ENCODE data around the gene NR1D1.

The NR1D1 gene

DNA sequence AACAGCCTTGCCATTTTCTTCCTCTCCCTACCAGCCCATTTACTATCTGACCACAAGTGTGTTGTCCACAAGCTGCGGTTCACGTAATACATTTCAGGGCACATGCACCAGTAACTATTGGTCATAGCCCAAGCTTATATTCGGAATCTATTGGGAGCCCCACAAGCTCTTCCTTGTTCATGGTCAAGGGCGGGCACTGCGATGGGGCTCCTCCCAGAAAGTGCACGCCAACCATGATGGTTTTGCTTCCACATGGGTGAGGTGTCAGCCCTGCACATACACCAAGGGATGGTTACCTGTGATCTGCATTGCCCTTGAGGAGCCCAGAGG lies 25.6 kb downstream of the NR1D1 start:
- peaks cover 30% of the 10 kb centered on the region for H3K4me1 ChIP-seq (ENCODE audit: insufficient read depth, low read length, severe bottlenecking)
- H3K9ac ChIP-seq (ENCODE audit: low read length), result no peak overlapping the region
- H3F3A ChIP-seq (ENCODE audit: insufficient read depth, low read length), result no peaks in the 10 kb centered on the region
- no peak overlapping the region for H2AFZ ChIP-seq (ENCODE audit: low read length)
- H4K20me1 ChIP-seq (ENCODE audit: insufficient read depth, low read length), result no peaks in the 10 kb centered on the region
- H3K4me2 ChIP-seq (ENCODE audit: low read length), result peak overlapping the region; percentile 15; the same call in 1 of the 2 replicates
- no peaks in the 10 kb centered on the region for H3K27me3 ChIP-seq (ENCODE audit: insufficient read depth, low read length)
- no peak for TF ChIP-seq EZH2 (IDR thresholded peaks at IDR 0.05; ENCODE audit: borderline replicate concordance, low read length)
- TF ChIP-seq, protein P1, sequence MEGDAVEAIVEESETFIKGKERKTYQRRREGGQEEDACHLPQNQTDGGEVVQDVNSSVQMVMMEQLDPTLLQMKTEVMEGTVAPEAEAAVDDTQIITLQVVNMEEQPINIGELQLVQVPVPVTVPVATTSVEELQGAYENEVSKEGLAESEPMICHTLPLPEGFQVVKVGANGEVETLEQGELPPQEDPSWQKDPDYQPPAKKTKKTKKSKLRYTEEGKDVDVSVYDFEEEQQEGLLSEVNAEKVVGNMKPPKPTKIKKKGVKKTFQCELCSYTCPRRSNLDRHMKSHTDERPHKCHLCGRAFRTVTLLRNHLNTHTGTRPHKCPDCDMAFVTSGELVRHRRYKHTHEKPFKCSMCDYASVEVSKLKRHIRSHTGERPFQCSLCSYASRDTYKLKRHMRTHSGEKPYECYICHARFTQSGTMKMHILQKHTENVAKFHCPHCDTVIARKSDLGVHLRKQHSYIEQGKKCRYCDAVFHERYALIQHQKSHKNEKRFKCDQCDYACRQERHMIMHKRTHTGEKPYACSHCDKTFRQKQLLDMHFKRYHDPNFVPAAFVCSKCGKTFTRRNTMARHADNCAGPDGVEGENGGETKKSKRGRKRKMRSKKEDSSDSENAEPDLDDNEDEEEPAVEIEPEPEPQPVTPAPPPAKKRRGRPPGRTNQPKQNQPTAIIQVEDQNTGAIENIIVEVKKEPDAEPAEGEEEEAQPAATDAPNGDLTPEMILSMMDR (IDR thresholded peaks at IDR 0.05; ENCODE audit: low read length), result no peak
- no peaks in the 10 kb centered on the region for H3K79me2 ChIP-seq (ENCODE audit: insufficient read depth, low read length)
- no peak overlapping the region for H3K4me3 ChIP-seq (ENCODE audit: low read depth, low read length, poor library complexity, severe bottlenecking)
- H3K9me3 ChIP-seq (ENCODE audit: low read length), result no peaks in the 10 kb centered on the region
- H3K27ac ChIP-seq (ENCODE audit: low read depth, low read length, poor library complexity, severe bottlenecking), result no peak overlapping the region
- no peaks in the 10 kb centered on the region; the same call in 1 of the 2 replicates for H3K36me3 ChIP-seq (ENCODE audit: insufficient read depth, low read length)
- no peaks in the 10 kb centered on the region for H3K9me2 ChIP-seq (ENCODE audit: low read depth, low read length)

DNA sequence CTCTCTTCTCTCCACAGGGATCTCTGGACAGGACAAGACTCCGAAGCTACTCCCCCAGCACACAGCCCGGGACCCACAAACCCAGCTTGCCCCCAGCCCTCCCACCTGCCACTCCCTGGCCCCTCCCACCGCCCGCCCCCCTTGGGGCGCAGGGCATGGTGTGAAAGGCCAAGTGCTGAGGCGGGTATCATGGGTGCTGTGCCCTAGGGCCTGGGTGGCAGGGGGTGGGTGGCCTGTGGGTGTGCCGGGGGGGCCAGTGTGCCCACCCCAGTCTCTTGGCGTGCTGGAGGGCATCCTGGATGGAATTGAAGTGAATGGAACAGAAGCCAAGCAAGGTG lies 26.2 kb downstream of the NR1D1 start:
- no peaks in the 10 kb centered on the region for H3K27me3 ChIP-seq (ENCODE audit: insufficient read depth, low read length)
- no peaks in the 10 kb centered on the region for H3K79me2 ChIP-seq (ENCODE audit: insufficient read depth, low read length)
- H3K9me3 ChIP-seq (ENCODE audit: low read length), result no peaks in the 10 kb centered on the region
- no peak overlapping the region for H3K9ac ChIP-seq (ENCODE audit: low read length)
- H4K20me1 ChIP-seq (ENCODE audit: insufficient read depth, low read length), result no peaks in the 10 kb centered on the region
- no peaks in the 10 kb centered on the region for H3F3A ChIP-seq (ENCODE audit: insufficient read depth, low read length)
- H3K9me2 ChIP-seq (ENCODE audit: low read depth, low read length), result no peaks in the 10 kb centered on the region
- H3K4me1 ChIP-seq (ENCODE audit: insufficient read depth, low read length, severe bottlenecking), result peaks cover 37% of the 10 kb centered on the region
- TF ChIP-seq, protein P1 (IDR thresholded peaks at IDR 0.05; ENCODE audit: low read length), result no peak
- no peak overlapping the region for H3K4me2 ChIP-seq (ENCODE audit: low read length)
- no peaks in the 10 kb centered on the region; the same call in 1 of the 2 replicates for H3K36me3 ChIP-seq (ENCODE audit: insufficient read depth, low read length)
- H3K4me3 ChIP-seq (ENCODE audit: low read depth, low read length, poor library complexity, severe bottlenecking), result no peak overlapping the region
- H2AFZ ChIP-seq (ENCODE audit: low read length), result no peak overlapping the region
- no peak overlapping the region for H3K27ac ChIP-seq (ENCODE audit: low read depth, low read length, poor library complexity, severe bottlenecking)

DNA sequence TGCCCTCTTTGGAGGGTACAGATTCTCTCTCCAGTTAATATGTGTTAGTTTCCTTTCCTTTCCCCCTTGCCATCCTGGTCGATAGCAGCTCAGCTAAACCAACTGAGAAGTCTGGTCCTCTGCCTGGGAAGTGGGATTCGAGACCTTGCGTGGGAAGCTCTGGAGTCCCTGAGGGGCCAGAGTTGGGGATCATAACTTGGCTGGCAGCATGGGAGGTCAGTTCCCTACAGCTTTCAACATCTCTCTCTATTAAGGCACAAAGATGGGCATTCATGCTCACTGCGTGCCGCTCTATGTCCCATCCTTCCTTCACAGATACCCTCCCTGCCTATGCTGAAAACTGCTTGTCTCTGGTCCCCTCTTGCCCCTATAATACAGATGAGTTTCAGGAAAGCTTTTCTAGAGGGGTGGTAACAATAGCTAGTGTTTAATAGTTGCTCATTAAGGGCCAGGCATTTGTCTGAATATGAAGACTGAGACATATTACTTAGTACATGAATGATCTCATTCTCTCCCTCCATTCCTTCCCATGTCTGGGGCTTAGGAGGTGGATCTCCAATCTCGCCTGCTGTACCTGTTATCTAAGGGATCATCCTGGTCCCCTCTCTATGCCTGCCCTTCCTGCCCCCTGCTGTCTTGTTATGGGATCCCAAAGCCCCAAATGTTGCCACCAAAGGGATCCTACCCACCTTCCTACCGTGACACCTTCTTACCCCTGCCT lies 26.8 kb downstream of the NR1D1 start:
- Histone ChIP-seq H3K9me3 (ENCODE audit: low read length) (no peaks in the 10 kb centered on the region), H3K36me3 (ENCODE audit: insufficient read depth, low read length) (no peaks in the 10 kb centered on the region; the same call in 1 of the 2 replicates), H3K4me1 (ENCODE audit: insufficient read depth, low read length, severe bottlenecking) (peaks cover 43% of the 10 kb centered on the region), H3K79me2 (ENCODE audit: insufficient read depth, low read length) (no peaks in the 10 kb centered on the region), H3K9ac (ENCODE audit: low read length) (no peak overlapping the region), H3K9me2 (ENCODE audit: low read depth, low read length) (no peaks in the 10 kb centered on the region), H3K27me3 (ENCODE audit: insufficient read depth, low read length) (no peaks in the 10 kb centered on the region), H4K20me1 (ENCODE audit: insufficient read depth, low read length) (no peaks in the 10 kb centered on the region), H2AFZ (ENCODE audit: low read length) (no peak overlapping the region), H3K27ac (ENCODE audit: low read depth, low read length, poor library complexity, severe bottlenecking) (no peak overlapping the region), H3K4me3 (ENCODE audit: low read depth, low read length, poor library complexity, severe bottlenecking) (no peak overlapping the region), H3F3A (ENCODE audit: insufficient read depth, low read length) (no peaks in the 10 kb centered on the region), H3K4me2 (ENCODE audit: low read length) (no peak overlapping the region)
- TF ChIP-seq, protein P1 (IDR thresholded peaks at IDR 0.05; ENCODE audit: low read length), result no peak
- TF ChIP-seq EZH2 (IDR thresholded peaks at IDR 0.05; ENCODE audit: borderline replicate concordance, low read length), result no peak

Data from OCI-LY1 (cell line).